Natural killer cell (primary cell): ENCODE data around the gene NRXN2. TPM values are rescaled to one million over a fixed set of nuclear protein-coding genes. Genes with fewer than 3 reads are reported as not detected.
A peak's percentile ranks its signal among the peaks of the same experiment; 100 is the strongest.

Experiments used
- ATAC-seq, 3 donors: fragments of 150-1000 bp in 2 of 3; fragments of 200-7000 bp in 1 of 3; cut with Tn5 transposase; 1 replicate in 1 of 3; 2 replicates in 2 of 3; pipeline ENCODE4 v1.10.0; 2021; ENCODE audit warnings: mild to moderate bottlenecking in 2 of 3, moderate library complexity in 2 of 3
- DNase-seq, 2 donors: peaks; one replicate each; pipeline versions ENCODE4 v3.0.0 to v3.0.0-alpha.2; 2013 to 2021; ENCODE audit warnings: mixed read lengths in 1 of 2
- H3K27ac ChIP-seq: one replicate; pipeline ENCODE4 v1.5.1; 2013; ENCODE audit warnings: mild to moderate bottlenecking, low read length
- H3K27me3 ChIP-seq: one replicate; pipeline ENCODE4 v1.6.1; 2013; ENCODE audit warnings: low read length; ENCODE audit not compliant: control insufficient read depth, insufficient read depth
- H3K36me3 ChIP-seq: one replicate; pipeline ENCODE4 v1.6.1; 2013; ENCODE audit warnings: low read length; ENCODE audit not compliant: control insufficient read depth, insufficient read depth
- H3K4me1 ChIP-seq: one replicate; pipeline ENCODE4 v1.6.1; 2013; ENCODE audit warnings: low read length; ENCODE audit not compliant: control insufficient read depth, insufficient read depth
- H3K4me3 ChIP-seq: one replicate; pipeline ENCODE4 v1.5.1; 2013; ENCODE audit warnings: low read length
- H3K9me3 ChIP-seq: one replicate; pipeline ENCODE4 v1.6.1; 2013; ENCODE audit warnings: low read length; ENCODE audit not compliant: control insufficient read depth, insufficient read depth
- H3K27ac Mint-ChIP-seq, 2 donors: one replicate each; pipeline ENCODE4 v1.8.0; 2022; ENCODE audit warnings: mild to moderate bottlenecking in 2 of 2, mixed read lengths in 2 of 2, moderate library complexity in 1 of 2
- H3K27me3 Mint-ChIP-seq, 2 donors: one replicate each; pipeline ENCODE4 v1.8.0; 2022; ENCODE audit warnings: low read depth in 2 of 2, mixed read lengths in 2 of 2
- H3K36me3 Mint-ChIP-seq: one replicate; pipeline ENCODE4 v1.8.0; 2022; ENCODE audit warnings: mixed read lengths
- H3K4me1 Mint-ChIP-seq, 2 donors: one replicate each; pipeline ENCODE4 v1.8.0; 2022; ENCODE audit warnings: mixed read lengths in 2 of 2
- H3K4me3 Mint-ChIP-seq: one replicate; pipeline ENCODE4 v1.8.0; 2022; ENCODE audit warnings: mild to moderate bottlenecking, moderate library complexity, mixed read lengths
- H3K9me3 Mint-ChIP-seq, 2 donors: one replicate each; pipeline ENCODE4 v1.8.0; 2022; ENCODE audit warnings: mixed read lengths in 2 of 2
- CTCF ChIP-seq: fragments of 200-600 bp; IDR thresholded peaks from one replicate; pipeline ENCODE4 v1.8.0; 2022; ENCODE audit warnings: antibody characterized with exemption
- WGBS: methylation state at CpG from one replicate; pipeline ENCODE4 v1.1.7; 2013; ENCODE audit warnings: missing lambda C conversion rate; ENCODE audit not compliant: insufficient coverage; 5-methylcytosine and 5-hydroxymethylcytosine counted together
- intact Hi-C: fragments of 100-400 bp; cut with micrococcal nuclease; formaldehyde crosslinking; loops from one replicate; pipeline ENCODE4 v1.14.2; 2022
- total RNA-seq, 4 donors: library from RNA; stranded (reverse); fragments of 120-200 nt in 1 of 4; gene quantifications; one replicate each; pipeline versions ENCODE4 v1.2.3 to v1.2.4, GENCODE V29; 2013 to 2022

The NRXN2 gene
- total RNA-seq, 3 donors from 2014 or later (not counting 1 experiment from before 2014, with no cell fraction given) = 2.9 to 9.6 (median 7.7) TPM

GRCh38 chr11:64722141-64723065 lies 594 bp downstream of the NRXN2 start:
- intact Hi-C loops = loop anchor here (1.0 to 5.0 kb wide), 3 partner anchors 34 to 275 kb away; no protein-coding TSS in a partner anchor
- H3K36me3 Mint-ChIP-seq = no peaks in the 10 kb centered on the region

GRCh38 chr11:64721359-64721699 lies 1.7 kb downstream of the NRXN2 start:
- Mint-ChIP-seq H3K27me3 (peaks cover 9 to 36% of the 10 kb centered on the region in 2 donors), H3K9me3 (no peaks in the 10 kb centered on the region), H3K36me3 (no peaks in the 10 kb centered on the region), H3K4me1 (peaks cover 8 to 29% of the 10 kb centered on the region in 2 donors), H3K4me3 (no peak overlapping the region), H3K27ac (no peak overlapping the region)
- WGBS = no CpG with 5 or more reads among the region's 3 CpGs
- peaks cover 16% of the 10 kb centered on the region for H3K4me1 ChIP-seq
- no peak for DNase-seq
- no peak overlapping the region for H3K4me3 ChIP-seq
- H3K27ac ChIP-seq = no peak overlapping the region
- no peak for ATAC-seq
- peaks cover 8% of the 10 kb centered on the region for H3K27me3 ChIP-seq
- TF ChIP-seq CTCF = no peak
- intact Hi-C loops = loop anchor here (5.0 kb wide), 2 partner anchors 229 to 274 kb away; no protein-coding TSS in a partner anchor
- H3K9me3 ChIP-seq = no peaks in the 10 kb centered on the region
- H3K36me3 ChIP-seq = no peaks in the 10 kb centered on the region

More at GRCh38 chr11:64722141-64723065, 594 bp downstream of the NRXN2 start:
- peaks cover 4 to 25% of the 10 kb centered on the region in 2 donors for H3K27me3 Mint-ChIP-seq
- Histone ChIP-seq H3K9me3 (no peaks in the 10 kb centered on the region), H3K4me1 (peaks cover 16% of the 10 kb centered on the region), H3K4me3 (no peak overlapping the region), H3K36me3 (peaks cover 7% of the 10 kb centered on the region), H3K27ac (no peak overlapping the region), H3K27me3 (peaks cover 6% of the 10 kb centered on the region)
- H3K27ac Mint-ChIP-seq = peak overlapping the region in 1 of 2 donors; percentile 53
- H3K9me3 Mint-ChIP-seq = no peaks in the 10 kb centered on the region
- no peak for DNase-seq
- no peak for ATAC-seq
- WGBS = 22% methylated on average over 21 of the region's 36 CpGs
- peak overlapping the region; percentile 68 for H3K4me3 Mint-ChIP-seq
- TF ChIP-seq CTCF = no peak
- peaks cover 8 to 29% of the 10 kb centered on the region in 2 donors for H3K4me1 Mint-ChIP-seq

GRCh38 chr11:64720640-64721358 lies 2.2 kb downstream of the NRXN2 start:
- peaks cover 8 to 29% of the 10 kb centered on the region in 2 donors for H3K4me1 Mint-ChIP-seq
- H3K4me3 Mint-ChIP-seq = no peak overlapping the region
- ATAC-seq = no peak
- H3K9me3 ChIP-seq = no peaks in the 10 kb centered on the region
- no peaks in the 10 kb centered on the region for H3K36me3 Mint-ChIP-seq
- no peak overlapping the region for H3K27ac ChIP-seq
- no peak overlapping the region for H3K4me3 ChIP-seq
- peaks cover 16% of the 10 kb centered on the region for H3K4me1 ChIP-seq
- WGBS = 87% methylated on average over 12 of the region's 12 CpGs
- DNase-seq = no peak
- H3K27me3 ChIP-seq = peaks cover 8% of the 10 kb centered on the region
- peaks cover 9 to 41% of the 10 kb centered on the region in 2 donors for H3K27me3 Mint-ChIP-seq
- no peaks in the 10 kb centered on the region for H3K36me3 ChIP-seq
- no peak overlapping the region for H3K27ac Mint-ChIP-seq
- H3K9me3 Mint-ChIP-seq = no peaks in the 10 kb centered on the region
- no peak for TF ChIP-seq CTCF
- intact Hi-C loops = loop anchor here (5.0 kb wide), 2 partner anchors 228 to 273 kb away; no protein-coding TSS in a partner anchor
